HepG2 (cell line): Measurements from ENCODE around the gene TYMP. TPM values are rescaled to one million over a fixed set of nuclear protein-coding genes. Genes with fewer than 3 reads are reported as not detected.
A peak's percentile ranks its signal among the peaks of the same experiment; 100 is the strongest.

ENCODE experiments used
- ARID2 ChIP-seq: sonication (generic); formaldehyde crosslinking; IDR thresholded peaks from 2 replicates; pipeline ENCODE4 v1.8.1; 2022; ENCODE audit warnings: mild to moderate bottlenecking, missing genetic modification reagents, borderline replicate concordance
- ARNT ChIP-seq: fragments of 450-650 bp; IDR thresholded peaks from 2 replicates; pipeline ENCODE4 v1.6.1; 2017
- CBFB ChIP-seq: sonication (generic); formaldehyde crosslinking; IDR thresholded peaks from 2 replicates; pipeline ENCODE4 v1.4.0; 2020; ENCODE audit warnings: missing genetic modification reagents
- DPF2 ChIP-seq: sonication (generic); formaldehyde crosslinking; IDR thresholded peaks from 2 replicates; pipeline ENCODE4 v1.4.0; 2020; ENCODE audit warnings: mild to moderate bottlenecking, low read depth, missing genetic modification reagents, borderline replicate concordance
- HDAC6 ChIP-seq: fragments of 200-600 bp; sonication (generic); IDR thresholded peaks from 2 replicates; pipeline ENCODE4 v1.7.0; 2017; ENCODE audit warnings: mild to moderate bottlenecking, antibody characterized with exemption, low read length, low read depth
- HNF1B ChIP-seq: sonication (generic); formaldehyde crosslinking; IDR thresholded peaks from 2 replicates; pipeline ENCODE4 v1.5.1; 2020; ENCODE audit warnings: mild to moderate bottlenecking, moderate library complexity, missing genetic modification reagents
- HOXA5 ChIP-seq: sonication (generic); formaldehyde crosslinking; IDR thresholded peaks from 2 replicates; pipeline ENCODE4 v1.4.0; 2020; ENCODE audit warnings: missing genetic modification reagents
- NFATC3 ChIP-seq: sonication (generic); formaldehyde crosslinking; IDR thresholded peaks from 2 replicates; pipeline ENCODE4 v1.5.1; 2020; ENCODE audit warnings: mild to moderate bottlenecking, missing genetic modification reagents
- NR2F1 ChIP-seq, 2 experiments: fragments of 450-650 bp in 1 of 2; formaldehyde crosslinking in 1 of 2; IDR thresholded peaks; 2 replicates each; pipeline versions ENCODE4 v1.5.0 to v1.6.1; 2016 to 2020; ENCODE audit warnings: mild to moderate bottlenecking in 1 of 2, missing compliant biosample characterization in 1 of 2, missing genetic modification reagents in 1 of 2, moderate library complexity in 1 of 2
- SP1 ChIP-seq, 2 experiments: fragments of 450-650 bp in 1 of 2; sonication (generic) in 1 of 2; formaldehyde crosslinking in 1 of 2; IDR thresholded peaks; 2 replicates each; pipeline versions ENCODE4 v1.4.0 to v1.6.1; 2016 to 2020; ENCODE audit warnings: missing genetic modification reagents in 1 of 2
- USF2 ChIP-seq, 2 experiments: sonication (generic) in 1 of 2; formaldehyde crosslinking in 1 of 2; IDR thresholded peaks; 2 replicates each; pipeline versions ENCODE4 v1.5.1 to v1.6.1; 2011 to 2020; ENCODE audit warnings: borderline replicate concordance in 1 of 2, low read depth in 1 of 2, low read length in 1 of 2, mild to moderate bottlenecking in 1 of 2, missing genetic modification reagents in 1 of 2, moderate library complexity in 1 of 2
- ZNF205 ChIP-seq: IDR thresholded peaks from 2 replicates; pipeline ENCODE4 v1.6.1; 2018; ENCODE audit warnings: missing biosample characterization, missing genetic modification reagents
- ZNF234 ChIP-seq: sonication (generic); formaldehyde crosslinking; conservative IDR thresholded peaks from 2 replicates; pipeline ENCODE4 v1.5.1; 2020; ENCODE audit warnings: mild to moderate bottlenecking, missing genetic modification reagents
- ZNF256 ChIP-seq: sonication (generic); formaldehyde crosslinking; conservative IDR thresholded peaks from 2 replicates; pipeline ENCODE4 v1.4.0; 2020; ENCODE audit warnings: missing genetic modification reagents
- ZNF33B ChIP-seq: sonication (generic); formaldehyde crosslinking; IDR thresholded peaks from 2 replicates; pipeline ENCODE4 v1.5.1; 2020; ENCODE audit warnings: mild to moderate bottlenecking, missing genetic modification reagents
- ZNF460 ChIP-seq: sonication (generic); formaldehyde crosslinking; IDR thresholded peaks from 2 replicates; pipeline ENCODE4 v1.5.1; 2020; ENCODE audit warnings: missing genetic modification reagents, mild to moderate bottlenecking, borderline replicate concordance
- ZNF674 ChIP-seq: sonication (generic); formaldehyde crosslinking; IDR thresholded peaks from 2 replicates; pipeline ENCODE4 v1.5.0; 2020; ENCODE audit warnings: low read depth, mild to moderate bottlenecking, missing genetic modification reagents
- polyA plus RNA-seq, 8 experiments: library from polyadenylated mRNA; depleted of rRNA in 3 of 8; stranded (reverse) in 7 of 8; unstranded in 1 of 8; fragments of >200 nt; fragmentation: Illumina TruSeq in 4 of 8; extraction: Trizol in 4 of 8; gene quantifications; 2 replicates each; pipeline versions ENCODE4 v1.2.1 to v1.2.3, GENCODE V29; 2011 to 2016; ENCODE audit warnings: low read depth in 4 of 8, missing spikeins in 1 of 8, mixed read lengths in 1 of 8; ENCODE audit not compliant: insufficient read depth in 1 of 8
- total RNA-seq, 5 experiments: library from RNA; depleted of rRNA; stranded (reverse); fragments of >200 nt; fragmentation: Illumina TruSeq; extraction: Trizol; gene quantifications; 2 replicates each; pipeline ENCODE4 v1.2.3, GENCODE V29; 2016; ENCODE audit warnings: low read depth in 1 of 5
- TF ChIP-seq, protein P1 (sequence below): sonication (generic); formaldehyde crosslinking; IDR thresholded peaks from 2 replicates; pipeline ENCODE4 v1.8.0; 2022; ENCODE audit warnings: mild to moderate bottlenecking, missing genetic modification reagents, moderate library complexity
- TF ChIP-seq, protein P2 (sequence below), 2 experiments: sonication (generic) in 1 of 2; formaldehyde crosslinking in 1 of 2; IDR thresholded peaks; 2 replicates each; pipeline versions ENCODE4 v1.4.0 to v1.6.1; 2016 to 2020; ENCODE audit warnings: borderline replicate concordance in 1 of 2, low read depth in 1 of 2, mild to moderate bottlenecking in 1 of 2, missing genetic modification reagents in 1 of 2

Gene TYMP
- total and polyA plus RNA-seq, 2 of the 13 experiments (the other 11 are each of a cell fraction or from before 2014, with no cell fraction given): 3.9 to 4.3 TPM

GRCh38 chr22:50525104-50525857 is 4.5 kb downstream of the TYMP start, which contains the start of gene SCO2 (continued):
- TF ChIP-seq ZNF460 (CRISPR knock-in tag) (no peak; the same call in 1 of the 2 replicates), ZNF33B (CRISPR knock-in tag) (peak; percentile 93), USF2 (IDR thresholded peaks at IDR 0.05; ENCODE audit: low read depth, low read length) (peak; percentile 94), USF2 (CRISPR knock-in tag; IDR thresholded peaks at IDR 0.05; ENCODE audit: borderline replicate concordance) (peak; percentile 94; the same call in 1 of the 2 replicates), ARID2 (CRISPR knock-in tag) (no peak), SP1 (IDR thresholded peaks at IDR 0.05) (no peak), SP1 (CRISPR knock-in tag; IDR thresholded peaks at IDR 0.05) (peak; percentile 62; the same call in 1 of the 2 replicates), ZNF234 (CRISPR knock-in tag) (peak; percentile 95), DPF2 (CRISPR knock-in tag) (no peak), ZNF205 (peak; percentile 87; the same call in 1 of the 2 replicates), HOXA5 (CRISPR knock-in tag) (no peak; the same call in 1 of the 2 replicates), HDAC6 (no peak), NFATC3 (CRISPR knock-in tag) (peak; percentile 65; the same call in 1 of the 2 replicates), ZNF256 (CRISPR knock-in tag) (no peak), CBFB (CRISPR knock-in tag) (peak; percentile 67; the same call in 1 of the 2 replicates), ZNF674 (CRISPR knock-in tag) (peak; percentile 97; the same call in 1 of the 2 replicates), HNF1B (CRISPR knock-in tag) (peak; percentile 87), ARNT (no peak), NR2F1 (CRISPR knock-in tag; IDR thresholded peaks at IDR 0.05) (no peak; a peak in 1 of 4 replicates)
- TF ChIP-seq, protein P1, sequence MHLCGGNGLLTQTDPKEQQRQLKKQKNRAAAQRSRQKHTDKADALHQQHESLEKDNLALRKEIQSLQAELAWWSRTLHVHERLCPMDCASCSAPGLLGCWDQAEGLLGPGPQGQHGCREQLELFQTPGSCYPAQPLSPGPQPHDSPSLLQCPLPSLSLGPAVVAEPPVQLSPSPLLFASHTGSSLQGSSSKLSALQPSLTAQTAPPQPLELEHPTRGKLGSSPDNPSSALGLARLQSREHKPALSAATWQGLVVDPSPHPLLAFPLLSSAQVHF (CRISPR knock-in tag): no peak; the same call in 1 of the 2 replicates
- TF ChIP-seq, protein P2, sequence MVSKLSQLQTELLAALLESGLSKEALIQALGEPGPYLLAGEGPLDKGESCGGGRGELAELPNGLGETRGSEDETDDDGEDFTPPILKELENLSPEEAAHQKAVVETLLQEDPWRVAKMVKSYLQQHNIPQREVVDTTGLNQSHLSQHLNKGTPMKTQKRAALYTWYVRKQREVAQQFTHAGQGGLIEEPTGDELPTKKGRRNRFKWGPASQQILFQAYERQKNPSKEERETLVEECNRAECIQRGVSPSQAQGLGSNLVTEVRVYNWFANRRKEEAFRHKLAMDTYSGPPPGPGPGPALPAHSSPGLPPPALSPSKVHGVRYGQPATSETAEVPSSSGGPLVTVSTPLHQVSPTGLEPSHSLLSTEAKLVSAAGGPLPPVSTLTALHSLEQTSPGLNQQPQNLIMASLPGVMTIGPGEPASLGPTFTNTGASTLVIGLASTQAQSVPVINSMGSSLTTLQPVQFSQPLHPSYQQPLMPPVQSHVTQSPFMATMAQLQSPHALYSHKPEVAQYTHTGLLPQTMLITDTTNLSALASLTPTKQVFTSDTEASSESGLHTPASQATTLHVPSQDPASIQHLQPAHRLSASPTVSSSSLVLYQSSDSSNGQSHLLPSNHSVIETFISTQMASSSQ (IDR thresholded peaks at IDR 0.05; ENCODE audit: low read depth): no peak
- TF ChIP-seq, protein P2 (CRISPR knock-in tag; IDR thresholded peaks at IDR 0.05; ENCODE audit: borderline replicate concordance): no peak; the same call in 1 of the 2 replicates
